T-helper 1 cell treated with Interleukin-12 subunit alpha and Interleukin-12 subunit beta and Interleukin-4 antibody, amounts not matched to agents 30 ng/mL and 1 ng/mL, for 36 hours (primary cell): ENCODE results near the gene LIMS1. TPM values are rescaled to one million over a fixed set of nuclear protein-coding genes. Genes with fewer than 3 reads are reported as not detected.
"Not testable (repeated sequence)": the region's sequence is repeated elsewhere in the genome, so short reads cannot be mapped to it uniquely, and the experiment has no call there.

Source experiments
- intact Hi-C: fragments of 100-400 bp; cut with micrococcal nuclease; formaldehyde crosslinking; loops from one replicate; pipeline ENCODE4 v1.15.1; 2024
- total RNA-seq: library from RNA; stranded (reverse); gene quantifications from 2 replicates; pipeline ENCODE4 v1.2.3, GENCODE V29; 2022

The LIMS1 gene
- total RNA-seq, 1 donor from 2014 or later: 82.2 TPM

DNA sequence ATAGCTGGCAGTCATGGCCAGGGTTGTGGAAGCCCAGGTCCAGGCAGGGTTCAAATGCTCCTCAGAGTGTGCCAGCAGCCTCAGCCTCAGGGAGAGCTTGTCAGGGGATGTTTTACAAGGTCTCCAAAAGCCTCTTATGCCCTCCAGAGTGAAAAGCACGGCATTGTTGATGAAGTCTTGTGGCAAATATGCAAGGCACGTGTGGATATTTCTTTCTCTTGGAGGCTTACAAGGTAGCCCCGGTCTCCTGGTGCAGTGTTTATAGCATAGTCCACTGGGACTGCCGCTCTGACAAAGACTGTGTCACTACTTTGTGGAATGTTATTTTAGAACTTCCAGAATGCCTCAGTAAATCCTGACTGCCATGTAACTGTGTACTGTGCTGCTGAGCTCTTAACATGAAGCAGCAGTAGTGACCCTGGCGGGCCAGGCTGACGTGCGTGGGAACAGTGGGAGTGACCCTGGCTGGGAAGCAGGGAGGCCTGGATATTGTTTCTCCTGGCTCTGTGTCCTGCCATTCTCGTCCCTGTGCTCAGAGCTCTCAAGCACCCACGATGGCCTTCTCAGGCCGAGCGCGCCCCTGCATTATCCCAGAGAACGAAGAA lies 120.4 kb downstream of the LIMS1 start:
- intact Hi-C loops: loop anchor here (5.0 kb wide), 1 partner anchor 37 kb away; no protein-coding TSS in a partner anchor

- intact Hi-C loops: not testable (repeated sequence)
Measured at GRCh38 chr2:108655270-108655669, 121.0 kb downstream of the LIMS1 start.

- intact Hi-C loops: not testable (repeated sequence)
Measured at GRCh38 chr2:108656282-108656681, 122.0 kb downstream of the LIMS1 start.

GRCh38 chr2:108657517-108657916 lies 123.2 kb downstream of the LIMS1 start:
- intact Hi-C loops: not testable (repeated sequence)

GRCh38 chr2:108658553-108658952 lies 124.3 kb downstream of the LIMS1 start:
- intact Hi-C loops: not testable (repeated sequence)

GRCh38 chr2:108661493-108661892 lies 127.2 kb downstream of the LIMS1 start:
- intact Hi-C loops: not testable (repeated sequence)

DNA sequence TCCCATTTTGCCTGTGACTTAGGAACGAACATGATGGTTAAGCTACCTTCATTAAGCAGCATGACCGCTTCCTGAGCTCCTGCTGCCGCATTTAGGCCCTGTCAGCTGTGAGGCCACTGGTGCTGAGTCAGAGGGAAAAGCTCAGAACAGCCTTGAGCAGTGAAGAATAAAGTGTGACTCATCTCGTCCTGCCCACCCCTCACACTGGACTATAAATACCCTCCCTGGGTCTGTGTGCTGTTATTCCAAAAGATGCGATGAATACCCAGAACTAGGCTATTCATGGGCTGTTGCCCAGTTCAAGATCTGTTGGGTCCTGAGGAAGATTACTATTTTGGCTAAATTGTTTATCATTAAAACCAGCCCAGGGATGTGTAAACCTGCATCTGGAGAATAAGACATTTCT lies 127.9 kb downstream of the LIMS1 start:
- intact Hi-C loops: not testable (repeated sequence)

GRCh38 chr2:108663346-108663745 lies 129.1 kb downstream of the LIMS1 start:
- intact Hi-C loops: not testable (repeated sequence)

DNA sequence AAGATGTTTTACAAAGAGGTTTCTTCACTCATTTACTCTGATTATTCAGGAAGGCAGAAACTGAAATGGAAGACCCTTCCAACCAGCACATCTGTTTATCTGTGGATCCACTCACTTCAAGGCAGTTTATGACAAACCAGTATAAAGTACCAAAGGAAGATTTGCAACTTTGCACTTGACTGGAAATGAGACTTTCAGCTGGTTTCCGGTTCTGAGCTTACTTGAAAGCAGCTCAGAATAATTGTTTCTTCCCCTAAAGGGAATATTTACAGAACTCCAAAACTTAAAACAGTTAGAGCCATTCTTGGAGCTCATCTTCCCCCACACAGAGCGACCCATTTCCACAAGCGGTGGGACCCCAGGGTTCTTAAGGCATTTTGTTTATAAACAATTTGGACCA lies 129.8 kb downstream of the LIMS1 start:
- intact Hi-C loops: not testable (repeated sequence)

DNA sequence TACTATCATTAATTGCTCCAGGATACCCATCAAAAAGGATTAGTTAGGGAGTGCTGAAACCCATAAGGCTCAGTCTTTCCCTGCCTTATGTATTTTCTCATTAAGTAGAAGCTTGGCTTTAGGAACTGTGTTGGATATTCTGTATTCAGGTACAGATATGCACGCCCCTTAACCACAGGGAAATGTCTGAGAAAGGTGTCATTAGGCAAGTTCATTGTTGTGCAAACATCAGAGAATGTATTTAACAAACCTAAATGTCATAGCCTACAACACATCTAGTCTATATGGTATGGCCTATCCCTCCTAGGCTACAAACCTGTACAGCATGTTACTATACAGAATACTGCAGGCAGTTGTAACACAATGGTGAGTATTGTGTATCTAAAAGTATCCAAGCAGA lies 130.7 kb downstream of the LIMS1 start:
- intact Hi-C loops: not testable (repeated sequence)

- intact Hi-C loops: not testable (repeated sequence)
Measured at GRCh38 chr2:108665975-108666374, 131.7 kb downstream of the LIMS1 start.

GRCh38 chr2:108667140-108667539 lies 132.9 kb downstream of the LIMS1 start:
- intact Hi-C loops: not testable (repeated sequence)

GRCh38 chr2:108670282-108670681 lies 136.0 kb downstream of the LIMS1 start:
- intact Hi-C loops: not testable (repeated sequence)

DNA sequence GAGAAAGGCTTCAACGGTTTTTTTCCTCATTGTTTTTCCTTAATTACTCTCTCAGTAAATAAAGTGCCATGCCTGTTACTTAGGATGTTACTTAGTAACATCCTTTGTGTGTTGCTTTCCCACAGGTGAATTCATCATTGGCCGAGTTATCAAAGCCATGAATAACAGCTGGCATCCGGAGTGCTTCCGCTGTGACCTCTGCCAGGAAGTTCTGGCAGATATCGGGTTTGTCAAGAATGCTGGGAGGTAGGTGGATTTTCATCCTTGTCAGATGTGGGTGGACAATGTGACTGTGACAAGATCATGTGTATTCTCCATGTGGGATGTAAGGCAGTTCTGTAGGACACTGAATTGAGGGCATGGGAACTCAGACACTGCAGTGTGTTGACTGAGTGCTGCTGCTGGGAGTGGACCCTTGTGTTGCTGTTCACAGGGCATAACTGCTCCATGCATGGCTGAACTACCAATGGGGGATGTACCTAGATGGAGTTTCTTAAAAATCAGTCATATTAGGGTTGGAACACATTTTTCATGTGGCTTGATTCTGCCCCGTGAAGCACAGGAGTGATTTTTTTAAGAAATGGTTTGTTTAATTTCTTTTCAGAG lies 138.0 kb downstream of the LIMS1 start:
- intact Hi-C loops: not testable (repeated sequence)

- intact Hi-C loops: not testable (repeated sequence)
Measured at GRCh38 chr2:108676522-108676921, 142.3 kb downstream of the LIMS1 start.

DNA sequence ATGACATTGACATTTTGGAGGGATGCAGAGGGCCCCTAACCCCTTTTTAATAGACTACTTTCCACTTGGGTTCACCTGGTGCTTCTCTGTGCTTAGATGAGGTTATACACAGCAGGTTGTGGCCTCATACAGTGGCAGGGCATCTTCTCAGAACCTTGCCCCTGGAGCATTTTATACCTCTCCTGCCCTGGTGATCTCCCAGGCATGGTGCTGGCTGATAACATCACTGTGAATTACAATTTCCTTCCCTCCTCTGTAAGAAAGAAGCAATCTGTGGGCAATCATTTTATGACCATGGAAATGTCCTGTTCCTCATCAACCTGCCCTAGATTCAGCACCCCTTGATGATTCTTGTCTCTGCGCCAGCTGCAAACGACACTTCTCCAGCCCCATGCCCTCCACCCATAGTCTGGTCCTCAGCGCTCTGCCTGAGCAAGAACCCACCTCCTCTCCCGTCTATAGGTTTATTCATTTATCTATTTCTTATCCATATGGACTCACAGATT lies 143.0 kb downstream of the LIMS1 start:
- intact Hi-C loops: not testable (repeated sequence)

DNA sequence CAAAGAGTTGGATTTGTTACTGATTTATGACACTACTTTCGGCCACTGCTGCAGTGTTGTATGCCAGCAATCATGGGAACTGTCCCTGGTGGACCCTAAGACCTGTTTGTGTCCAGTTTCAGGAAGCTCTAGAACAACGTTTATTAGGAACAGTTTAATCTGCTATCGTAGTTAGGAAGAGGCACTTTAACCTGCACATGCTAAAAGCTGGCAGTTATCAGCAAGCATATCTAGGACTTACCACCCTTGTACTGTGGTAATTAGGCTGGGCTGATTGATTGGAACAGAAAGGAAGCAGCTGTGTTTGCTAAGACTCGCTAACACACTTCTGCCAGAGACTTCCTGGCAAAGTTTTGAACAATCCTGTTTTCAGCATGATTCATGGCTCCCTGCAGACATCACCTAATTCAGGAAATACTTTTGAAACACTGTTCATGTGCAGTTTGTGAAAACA lies 144.0 kb downstream of the LIMS1 start:
- intact Hi-C loops: not testable (repeated sequence)

- intact Hi-C loops: not testable (repeated sequence)
Measured at GRCh38 chr2:108680805-108681204, 146.5 kb downstream of the LIMS1 start.

- intact Hi-C loops: not testable (repeated sequence)
Measured at GRCh38 chr2:108688818-108689756, 154.8 kb downstream of the LIMS1 start.

- intact Hi-C loops: not testable (repeated sequence)
Measured at GRCh38 chr2:108690001-108690400, 155.7 kb downstream of the LIMS1 start.

DNA sequence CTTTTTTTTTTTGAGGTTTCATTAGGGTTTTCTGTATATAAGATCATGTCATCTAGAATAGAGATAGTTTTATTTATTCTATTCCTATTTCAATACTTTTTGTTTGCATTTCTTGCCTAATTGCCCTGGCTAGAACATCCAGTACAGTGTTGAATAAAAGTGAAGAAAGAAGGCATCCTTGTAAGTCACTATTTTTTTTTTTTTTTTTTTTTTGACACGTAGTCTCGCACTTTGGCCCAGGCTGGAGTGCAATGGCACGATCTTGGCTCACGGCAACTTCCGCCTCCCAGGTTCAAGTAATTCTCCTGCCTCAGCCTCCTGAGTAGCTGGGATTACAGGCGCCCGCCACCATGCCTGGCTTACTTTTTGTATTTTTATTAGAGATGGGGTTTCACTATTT lies 157.2 kb downstream of the LIMS1 start:
- intact Hi-C loops: no loop called here

DNA sequence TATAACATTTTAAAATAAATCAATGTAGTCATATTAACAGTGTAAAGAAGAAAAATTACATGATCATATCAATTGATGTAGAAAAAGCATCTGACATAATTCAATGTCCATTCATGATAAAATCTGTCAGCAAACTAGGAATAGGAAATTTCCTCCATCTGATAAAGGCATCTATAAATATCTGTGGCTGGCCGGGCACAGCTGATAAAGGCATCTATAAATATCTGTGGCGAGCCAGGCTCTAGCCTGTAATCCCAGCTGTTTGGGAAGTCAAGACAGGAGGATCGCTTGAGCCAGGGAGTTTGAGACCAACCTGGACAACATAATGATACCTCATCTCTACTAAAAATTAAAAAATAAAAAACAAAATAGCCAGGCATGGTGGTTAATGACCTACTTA lies 166.9 kb downstream of the LIMS1 start:
- intact Hi-C loops: no loop called here
